ENCODE results near the gene ADAMTS6.

GRCh38 chr5:65483546-65484346, 2.0 kb upstream of the ADAMTS6 start:
- TF ChIP-seq CTCF (IDR thresholded peaks at IDR 0.05) (peak; percentile 33 to 75 (median 68)), POLR2A (IDR thresholded peaks at IDR 0.05) (no peak)

Data from heart left ventricle (tissue), 13 donors.